Lung microvascular endothelial cell (primary cell): ENCODE results near the gene ACTR1B. TPM values are rescaled to one million over a fixed set of nuclear protein-coding genes. Genes with fewer than 3 reads are reported as not detected.
A peak's percentile ranks its signal among the peaks of the same experiment; 100 is the strongest.
"Not testable (repeated sequence)": the region's sequence is repeated elsewhere in the genome, so short reads cannot be mapped to it uniquely, and the experiment has no call there.

Source experiments
- DNase-seq, 2 donors: peaks; one replicate each; pipeline versions ENCODE4 v3.0.0 to v3.0.0-alpha.2; 2010; ENCODE audit warnings: low read depth in 2 of 2
- total RNA-seq: library from RNA; depleted of rRNA; stranded (reverse); fragments of >200 nt; gene quantifications from 2 replicates; pipeline ENCODE4 v1.2.1, GENCODE V29; 2014

Gene ACTR1B
- total RNA-seq, 1 donor from 2014 or later = 63.9 TPM

GRCh38 chr2:97618939-97619827 is 44.7 kb downstream of the ACTR1B start:
- peak in 1 of 2 donors; percentile 19 for DNase-seq

GRCh38 chr2:97617911-97618310 is 45.9 kb downstream of the ACTR1B start:
- no peak for DNase-seq

- DNase-seq = not testable (repeated sequence)
Measured at GRCh38 chr2:97615746-97616145, 48.1 kb downstream of the ACTR1B start.

- not testable (repeated sequence) for DNase-seq
Measured at GRCh38 chr2:97611895-97612294, 51.9 kb downstream of the ACTR1B start.

- DNase-seq = not testable (repeated sequence)
Measured at GRCh38 chr2:97608745-97609144, 55.1 kb downstream of the ACTR1B start.

Other genes starting within 250 kb of the ACTR1B start
- gene ANKRD36B, start 74.2 kb downstream of the ACTR1B start, total RNA-seq = 26.2 and 32.3 TPM in 2 replicates
- gene COX5B, start 18.0 kb downstream of the ACTR1B start, total RNA-seq = 459 and 472 TPM in 2 replicates
- 0.79 and 1.1 TPM in 2 replicates for gene C2orf92, start 5.7 kb upstream of the ACTR1B start, total RNA-seq
- under 0.01 TPM in 1 of 2 replicates, not detected in the other for gene ZAP70, start 49.5 kb upstream of the ACTR1B start, total RNA-seq